Peyer's patch (tissue), 4 donors: ENCODE measurements around the gene MAT2A.

ENCODE experiments used
- POLR2A ChIP-seq, 2 donors: fragments of 450-650 bp; IDR thresholded peaks; one replicate each; pipeline ENCODE4 v1.5.1; 2017; ENCODE audit warnings: antibody characterized with exemption in 2 of 2, mild to moderate bottlenecking in 2 of 2, moderate library complexity in 2 of 2
- TF ChIP-seq, protein P1 (sequence below), 6 experiments: fragments of 450-650 bp in 4 of 6; fragments of 200-600 bp in 2 of 6; sonication (generic) in 1 of 6; IDR thresholded peaks; one replicate each; pipeline ENCODE4 v1.5.1; 2017 to 2019; ENCODE audit warnings: antibody characterized with exemption in 6 of 6, mild to moderate bottlenecking in 3 of 6, moderate library complexity in 1 of 6

DNA sequence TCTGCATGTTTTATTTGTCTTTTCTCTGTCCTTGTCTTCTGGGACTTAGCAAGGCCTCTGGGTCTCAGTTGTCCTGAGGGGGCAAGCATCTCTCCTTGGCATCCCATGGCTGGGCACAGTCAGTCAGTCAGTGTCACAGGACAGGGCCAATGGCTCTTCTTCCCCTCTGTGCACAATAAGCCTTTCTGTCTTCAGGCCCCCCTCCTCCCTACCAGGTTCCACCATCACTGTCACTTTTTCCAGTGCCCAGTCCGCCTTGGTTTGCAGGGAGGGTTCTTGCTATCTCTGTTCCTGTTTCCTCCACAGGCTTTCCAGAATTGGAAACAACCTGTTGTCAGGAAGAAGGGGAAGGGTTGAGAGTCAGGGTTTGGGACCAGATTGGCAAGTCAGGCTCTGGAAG, 43.5 kb downstream of the MAT2A start:
- TF ChIP-seq, protein P1, sequence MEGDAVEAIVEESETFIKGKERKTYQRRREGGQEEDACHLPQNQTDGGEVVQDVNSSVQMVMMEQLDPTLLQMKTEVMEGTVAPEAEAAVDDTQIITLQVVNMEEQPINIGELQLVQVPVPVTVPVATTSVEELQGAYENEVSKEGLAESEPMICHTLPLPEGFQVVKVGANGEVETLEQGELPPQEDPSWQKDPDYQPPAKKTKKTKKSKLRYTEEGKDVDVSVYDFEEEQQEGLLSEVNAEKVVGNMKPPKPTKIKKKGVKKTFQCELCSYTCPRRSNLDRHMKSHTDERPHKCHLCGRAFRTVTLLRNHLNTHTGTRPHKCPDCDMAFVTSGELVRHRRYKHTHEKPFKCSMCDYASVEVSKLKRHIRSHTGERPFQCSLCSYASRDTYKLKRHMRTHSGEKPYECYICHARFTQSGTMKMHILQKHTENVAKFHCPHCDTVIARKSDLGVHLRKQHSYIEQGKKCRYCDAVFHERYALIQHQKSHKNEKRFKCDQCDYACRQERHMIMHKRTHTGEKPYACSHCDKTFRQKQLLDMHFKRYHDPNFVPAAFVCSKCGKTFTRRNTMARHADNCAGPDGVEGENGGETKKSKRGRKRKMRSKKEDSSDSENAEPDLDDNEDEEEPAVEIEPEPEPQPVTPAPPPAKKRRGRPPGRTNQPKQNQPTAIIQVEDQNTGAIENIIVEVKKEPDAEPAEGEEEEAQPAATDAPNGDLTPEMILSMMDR (IDR thresholded peaks at IDR 0.05), result no peak
- TF ChIP-seq POLR2A (IDR thresholded peaks at IDR 0.05), result no peak
